GM21515 (cell line): ENCODE data around the gene RETREG2.

Source experiments
- ATAC-seq: cut with Tn5 transposase; IDR thresholded peaks from one replicate; pipeline ENCODE4 v1.9.1; 2021; ENCODE audit not compliant: unreplicated experiment

RETREG2 gene

DNA sequence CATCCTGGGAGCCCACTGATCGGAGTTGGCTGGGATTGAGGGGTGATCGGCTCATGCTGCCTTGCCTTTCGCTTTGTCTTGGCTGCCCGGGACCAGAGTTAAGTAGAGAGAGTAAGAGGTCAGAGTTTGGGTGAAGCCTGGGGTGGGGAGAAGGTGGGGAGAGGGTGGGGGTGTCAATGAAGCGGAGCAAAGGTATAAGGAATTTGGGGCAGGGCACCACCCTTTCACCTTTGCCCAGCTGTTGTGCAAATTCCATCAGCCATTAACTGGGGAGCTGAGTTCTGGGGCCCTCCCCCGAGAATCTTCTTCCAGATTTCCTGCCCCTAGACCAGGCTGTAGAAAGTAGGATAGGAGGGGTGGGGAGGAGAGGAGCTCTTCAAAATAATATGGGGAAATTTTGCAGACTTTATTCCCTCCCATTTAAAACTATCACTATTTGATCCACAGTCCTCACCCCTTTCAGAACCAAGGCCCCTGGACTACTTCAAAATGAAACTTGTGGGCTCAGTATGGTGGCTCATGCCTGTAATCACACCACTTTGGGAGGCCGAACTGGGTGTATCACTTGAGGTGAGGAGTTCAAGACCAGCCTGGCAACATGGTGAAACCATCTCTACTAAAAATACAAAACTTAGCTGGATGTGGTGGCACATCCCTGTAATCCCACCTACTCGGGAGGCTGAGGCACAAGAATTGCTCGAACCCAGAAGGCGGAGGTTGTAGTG, 8.0 kb upstream of the RETREG2 start, which contains the start of gene SLC23A3:
Gene SLC23A3, minus strand, starts transcription at position 100 of the 725 bp plus-strand sequence. Its CDS starts 45 bp downstream, at position 55.
- no peak for ATAC-seq

DNA sequence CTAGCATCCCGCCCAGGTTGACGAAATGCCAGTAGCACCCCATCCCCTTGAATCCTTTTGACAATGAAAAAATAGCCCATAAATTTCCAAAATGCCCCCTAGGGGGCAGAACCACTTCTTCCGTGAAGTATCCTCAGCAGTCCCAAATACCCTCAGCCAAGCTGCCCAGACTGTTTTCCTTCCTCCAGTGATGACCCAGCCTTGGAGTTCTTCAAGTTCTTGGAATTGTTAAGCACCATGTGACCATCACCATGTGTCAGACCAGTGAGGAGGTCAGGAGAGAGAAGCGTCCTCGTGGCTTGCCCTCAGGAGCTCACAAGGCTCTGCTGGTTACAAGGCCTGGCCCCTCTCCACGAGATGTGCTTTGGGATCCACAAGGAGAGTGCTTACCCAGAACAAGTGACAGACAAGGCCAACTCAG, 6.8 kb upstream of the RETREG2 start:
- ATAC-seq = no peak

DNA sequence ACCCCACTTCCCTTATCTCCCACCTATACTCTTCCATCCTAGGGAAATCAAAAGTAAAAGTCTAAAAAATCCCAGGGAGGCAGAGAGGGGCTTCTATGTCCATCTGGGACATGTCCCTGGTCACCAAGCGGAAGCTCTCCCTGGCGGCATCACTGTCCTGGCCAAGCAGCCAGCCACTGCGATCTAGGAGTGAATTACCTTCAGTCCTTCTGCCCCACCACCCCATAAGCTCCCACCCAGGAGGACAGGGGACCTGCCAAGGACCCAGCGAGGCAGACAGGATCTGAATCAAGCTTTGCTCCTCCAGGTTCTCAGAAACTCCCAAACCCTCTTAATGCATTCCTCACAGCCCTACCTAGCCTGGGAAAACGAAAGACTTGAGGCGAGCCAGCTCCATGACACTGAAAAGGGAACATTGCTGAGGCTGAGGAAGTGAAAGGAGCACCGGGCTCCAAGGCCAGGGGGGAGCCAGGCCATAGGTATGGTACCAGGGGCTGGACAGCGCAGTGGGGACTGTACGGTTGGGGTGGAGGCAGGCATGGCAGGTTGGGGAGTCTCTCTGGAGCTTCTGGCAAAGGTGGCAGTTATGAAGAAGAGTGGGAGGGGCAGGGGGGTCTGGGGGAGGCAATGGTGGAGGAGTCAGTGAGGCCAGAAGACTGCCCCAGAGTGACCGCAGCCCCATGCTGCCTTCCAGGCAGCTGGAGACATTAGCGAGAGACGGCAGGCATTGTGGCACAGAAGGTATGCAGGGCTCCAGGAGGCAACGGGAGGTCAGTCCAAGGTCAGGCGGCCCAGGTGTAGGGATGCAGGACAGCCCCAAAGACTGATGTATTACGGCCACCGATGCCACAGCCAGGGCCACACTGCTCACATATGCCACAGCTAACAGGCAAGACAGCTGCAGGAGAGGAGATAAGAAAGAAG, 5.6 kb upstream of the RETREG2 start:
- ATAC-seq = no peak

DNA sequence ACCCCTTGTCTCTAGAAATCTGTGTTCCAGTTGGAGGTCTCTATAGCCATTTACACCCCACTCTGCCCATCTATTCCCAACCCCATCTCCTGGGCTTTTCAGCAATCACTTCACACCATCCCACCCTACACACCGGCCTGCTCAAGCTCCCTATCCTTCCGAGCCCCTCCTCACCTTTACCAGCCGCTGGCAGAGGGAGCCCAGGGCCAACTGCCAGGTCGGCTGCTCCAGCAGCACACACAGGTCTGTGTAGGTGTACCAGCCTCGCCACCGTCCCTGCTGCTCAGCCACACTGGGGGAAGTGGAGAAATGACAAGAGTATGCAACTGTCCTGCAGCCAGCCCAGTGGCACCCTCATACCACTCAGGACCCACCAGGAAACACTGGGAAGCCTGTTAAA, 4.9 kb upstream of the RETREG2 start:
- ATAC-seq = no peak

DNA sequence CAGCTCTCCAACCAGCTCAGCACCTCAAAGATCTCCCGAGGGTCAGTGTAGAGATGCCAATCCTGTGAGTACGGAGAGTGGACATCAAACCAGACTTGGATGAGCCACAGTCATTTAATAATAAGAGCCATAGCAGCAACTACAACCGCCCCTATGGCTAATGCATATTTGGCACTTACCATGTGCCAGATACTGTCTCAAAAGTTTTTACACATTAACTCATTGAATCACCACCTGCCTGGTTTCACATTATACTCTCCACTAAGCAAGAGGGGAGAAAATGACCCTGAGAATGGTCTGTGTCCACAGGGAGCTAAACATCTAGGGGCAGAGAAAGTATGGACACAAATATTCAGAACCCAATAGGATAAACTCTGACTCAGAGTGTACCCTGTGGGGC, 3.9 kb upstream of the RETREG2 start:
- no peak for ATAC-seq

DNA sequence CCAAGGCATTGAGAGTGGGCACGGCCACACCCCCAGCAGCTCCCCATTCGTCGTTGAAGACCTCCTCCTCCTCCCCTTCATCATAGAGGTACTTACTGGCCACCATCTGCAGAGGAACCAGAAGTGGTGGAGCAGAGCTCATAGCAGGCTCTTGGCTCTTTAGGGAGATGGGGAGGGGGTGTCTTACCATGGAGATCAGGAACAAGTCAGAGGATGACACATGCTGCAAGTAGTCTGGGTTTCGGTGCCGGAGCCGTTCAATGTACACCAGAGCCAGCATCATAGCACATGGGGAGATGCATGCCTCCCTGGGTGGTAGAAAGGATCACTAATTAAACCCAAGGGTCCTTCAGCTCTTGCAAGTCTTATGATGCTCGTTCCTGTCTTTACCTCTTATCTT, 3.3 kb upstream of the RETREG2 start:
- ATAC-seq = no peak

DNA sequence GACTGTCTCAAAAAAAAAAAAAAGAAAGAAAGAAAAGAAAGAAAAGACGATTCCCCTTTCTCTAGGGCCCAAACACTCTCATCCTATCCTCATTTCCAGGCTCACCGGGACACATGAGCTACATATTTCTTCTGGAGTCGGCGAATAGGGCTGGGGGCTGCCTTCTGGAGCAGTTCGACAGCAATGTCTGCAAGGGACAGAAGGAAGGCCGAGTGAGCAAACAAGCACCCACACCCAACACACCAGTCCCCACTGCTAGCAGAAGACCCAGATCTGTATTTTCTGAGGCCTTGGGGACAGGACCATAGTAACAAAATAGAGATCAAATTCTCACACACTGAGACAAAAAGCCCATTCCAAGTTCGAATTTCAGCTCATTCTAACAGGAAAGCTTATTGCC, 2.6 kb upstream of the RETREG2 start:
- no peak for ATAC-seq

DNA sequence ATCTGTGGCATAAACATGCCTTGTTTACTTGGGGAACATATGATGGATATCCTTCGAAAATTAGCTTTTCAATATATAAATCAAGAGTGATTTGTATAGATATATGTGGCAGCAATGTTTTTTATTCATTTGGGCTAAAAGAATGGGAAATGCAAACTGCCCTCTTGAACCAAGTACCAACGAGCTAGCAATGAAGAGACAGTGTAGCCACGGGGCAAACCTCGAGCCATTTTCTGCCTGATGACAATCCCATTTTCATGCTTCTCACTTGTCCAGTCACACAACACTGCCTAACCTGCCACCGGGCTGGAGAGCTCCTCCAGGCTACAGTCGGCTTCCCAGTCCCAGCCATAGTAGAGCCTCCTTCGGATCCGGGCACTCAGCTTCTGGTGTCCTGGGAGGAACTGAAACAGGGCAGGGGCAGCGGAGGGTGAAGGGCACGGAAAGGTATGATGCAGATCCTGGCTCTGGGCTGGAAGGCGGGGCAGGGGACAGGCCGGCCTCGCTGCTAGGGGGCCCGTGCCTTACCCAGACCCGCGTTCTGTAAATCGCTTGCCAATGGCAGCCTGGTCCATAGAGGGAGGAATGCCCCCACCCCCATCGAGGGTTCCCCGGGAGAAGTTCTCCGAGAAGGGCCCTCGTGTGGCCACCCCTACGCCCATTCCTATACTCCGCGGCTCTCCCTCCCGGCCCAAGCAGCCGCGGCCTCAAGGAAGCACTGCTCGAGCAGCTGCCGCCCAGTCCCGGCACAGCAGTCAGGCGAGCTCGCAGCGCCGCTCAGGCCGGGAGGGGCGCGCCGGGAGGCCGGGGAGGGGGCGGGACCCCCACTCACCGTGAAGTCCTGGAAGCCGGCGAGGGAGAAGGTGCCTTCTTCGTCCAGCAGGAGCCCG, 1.9 kb upstream of the RETREG2 start:
- peak; percentile 18 for ATAC-seq

DNA sequence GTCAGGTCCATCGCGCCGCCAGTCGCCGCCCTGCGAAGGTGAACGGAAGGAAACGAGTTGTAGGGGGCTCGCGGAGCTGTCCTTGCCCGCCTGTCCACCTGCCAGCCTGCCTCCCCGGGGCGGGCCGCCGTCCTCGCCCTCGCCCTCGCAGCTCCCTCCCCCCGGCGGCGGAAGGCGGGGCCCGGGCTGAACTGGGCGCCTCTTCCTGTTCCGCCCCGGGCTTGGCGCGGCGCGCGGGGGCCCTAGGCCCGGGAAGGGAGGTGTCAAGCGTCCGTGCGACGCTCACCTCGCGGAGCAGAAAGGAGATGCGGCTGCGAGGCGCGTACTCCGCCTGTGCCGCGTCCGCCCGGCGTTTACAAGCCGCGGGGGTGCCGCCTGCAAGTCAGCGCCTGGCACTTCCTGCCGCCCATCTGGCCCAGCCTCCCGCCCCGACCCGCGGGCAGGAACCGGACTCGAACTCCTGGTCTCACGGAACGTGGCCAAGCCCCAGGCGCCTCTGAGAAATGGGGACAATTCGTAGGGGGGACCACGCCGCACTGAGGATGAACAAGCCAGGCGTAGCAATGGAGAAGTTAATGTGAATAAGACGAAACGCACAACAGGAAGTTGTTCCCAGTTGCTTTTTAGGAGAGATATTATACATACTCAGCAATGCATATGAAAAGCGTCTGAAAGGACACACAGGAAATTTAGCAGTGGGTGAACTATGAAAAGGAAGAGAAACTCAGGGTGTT, 1.1 kb upstream of the RETREG2 start, which contains the start of gene CNPPD1:
Gene CNPPD1, minus strand, starts transcription at position 108 of the 734 bp plus-strand sequence. Its CDS starts 97 bp downstream, at position 11.
- ATAC-seq = peak; percentile 57

DNA sequence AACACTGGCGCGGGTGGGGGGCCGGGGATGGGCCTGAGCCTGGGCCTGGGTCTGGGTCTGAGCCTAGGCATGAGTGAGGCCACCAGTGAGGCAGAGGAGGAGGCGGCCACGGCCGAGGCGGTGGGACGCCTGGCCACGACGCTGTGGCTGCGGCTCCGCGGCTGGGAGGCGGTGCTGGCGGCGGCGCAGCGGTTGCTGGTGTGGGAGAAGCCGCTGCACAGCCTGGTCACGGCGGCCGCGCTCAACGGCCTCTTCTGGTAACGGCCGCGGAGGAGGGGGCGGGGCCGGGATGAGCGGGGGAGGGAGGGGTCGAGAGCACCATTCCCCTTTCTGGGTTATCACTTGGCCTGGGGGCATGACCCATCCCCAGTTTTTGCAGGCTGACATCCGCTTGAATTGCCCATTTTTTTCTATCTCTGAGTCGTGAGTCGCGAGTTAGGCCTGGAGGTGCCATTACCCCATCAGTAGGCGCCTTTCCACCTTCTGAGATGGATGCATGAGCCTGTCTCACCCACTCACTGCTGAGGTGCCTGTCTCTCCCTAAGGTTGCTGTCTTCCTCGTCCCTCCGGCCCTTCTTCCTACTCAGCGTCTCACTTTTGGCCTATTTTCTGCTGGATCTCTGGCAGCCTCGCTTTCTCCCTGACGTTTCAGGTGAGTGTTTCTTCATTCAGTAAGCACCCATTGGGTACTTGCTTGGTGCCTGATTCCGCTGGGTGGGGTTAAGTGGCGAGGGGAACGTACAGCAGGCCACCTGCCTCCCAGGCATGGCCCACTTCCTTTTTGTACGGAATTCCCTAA, 501 bp downstream of the RETREG2 start:
- peak; percentile 15 for ATAC-seq

DNA sequence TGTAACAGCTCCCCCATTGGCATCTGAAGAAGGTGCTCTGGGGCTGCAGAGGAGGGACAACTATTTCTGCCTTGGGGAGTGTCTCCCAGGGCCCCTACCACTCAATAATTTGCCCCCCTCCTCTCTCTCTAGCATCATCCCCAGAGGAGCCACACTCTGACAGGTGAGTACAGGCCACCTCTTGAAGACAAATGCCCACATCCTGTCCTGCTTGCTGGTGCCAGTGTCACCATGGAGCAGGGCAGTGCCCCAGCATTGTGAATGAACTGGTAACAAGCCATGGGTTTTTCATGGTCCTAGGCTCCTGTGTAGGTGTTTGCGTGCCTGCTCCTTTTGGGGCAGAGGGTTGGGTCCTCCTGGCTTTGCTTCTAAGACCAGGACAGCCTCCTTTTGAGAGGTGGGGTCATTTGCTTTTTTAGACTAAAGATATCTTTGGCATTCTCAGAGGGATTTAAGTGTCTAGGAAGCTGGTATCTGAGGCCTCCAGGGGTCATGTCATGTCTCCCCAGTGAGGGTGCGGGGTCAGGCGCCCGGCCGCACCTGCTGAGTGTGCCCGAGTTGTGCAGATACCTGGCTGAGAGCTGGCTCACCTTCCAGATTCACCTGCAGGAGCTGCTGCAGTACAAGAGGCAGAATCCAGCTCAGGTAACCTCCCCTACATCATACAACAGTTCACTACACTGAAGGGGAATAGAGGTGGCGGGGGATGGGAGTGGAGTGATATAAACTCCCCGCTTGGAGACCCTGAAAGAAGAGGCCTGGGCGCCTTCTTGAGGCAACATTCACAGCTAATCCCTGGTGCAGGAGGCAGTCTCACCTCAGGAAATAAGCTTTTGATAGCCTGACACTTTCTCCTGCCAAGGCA, 1.8 kb downstream of the RETREG2 start:
- no peak for ATAC-seq

DNA sequence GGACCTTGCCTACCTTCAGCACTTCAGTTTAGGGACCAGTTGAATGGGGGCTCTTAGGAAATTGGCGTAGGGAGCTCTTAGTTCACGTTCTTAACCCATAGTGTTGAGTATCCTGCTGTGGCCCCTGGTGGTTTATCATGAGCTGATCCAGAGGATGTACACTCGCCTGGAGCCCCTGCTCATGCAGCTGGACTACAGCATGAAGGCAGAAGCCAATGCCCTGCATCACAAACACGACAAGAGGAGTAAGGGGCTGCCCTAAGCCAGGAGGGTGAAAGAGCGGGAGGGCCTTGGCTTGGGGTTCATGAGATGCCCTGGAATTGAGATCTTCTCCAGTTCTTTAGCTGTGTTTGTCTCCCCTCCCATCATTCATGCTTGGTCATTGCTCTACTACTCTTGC, 2.9 kb downstream of the RETREG2 start:
- ATAC-seq = no peak

DNA sequence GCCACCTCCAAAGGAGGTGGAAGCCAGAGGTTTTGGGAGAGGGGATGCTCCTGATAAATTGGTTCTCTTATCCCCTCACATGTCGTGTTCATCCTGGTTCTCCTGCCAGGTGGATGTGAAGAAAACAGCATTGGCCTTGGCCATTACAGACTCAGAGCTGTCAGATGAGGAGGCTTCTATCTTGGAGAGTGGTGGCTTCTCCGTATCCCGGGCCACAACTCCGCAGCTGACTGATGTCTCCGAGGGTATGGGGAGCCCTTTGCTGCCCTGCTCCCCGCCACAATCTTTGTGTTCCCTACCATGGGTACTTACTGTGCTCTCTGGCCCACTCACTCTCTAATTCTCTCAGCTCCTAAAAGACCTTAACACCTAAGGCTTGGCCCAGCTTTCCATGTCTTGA, 3.5 kb downstream of the RETREG2 start:
- ATAC-seq = no peak

DNA sequence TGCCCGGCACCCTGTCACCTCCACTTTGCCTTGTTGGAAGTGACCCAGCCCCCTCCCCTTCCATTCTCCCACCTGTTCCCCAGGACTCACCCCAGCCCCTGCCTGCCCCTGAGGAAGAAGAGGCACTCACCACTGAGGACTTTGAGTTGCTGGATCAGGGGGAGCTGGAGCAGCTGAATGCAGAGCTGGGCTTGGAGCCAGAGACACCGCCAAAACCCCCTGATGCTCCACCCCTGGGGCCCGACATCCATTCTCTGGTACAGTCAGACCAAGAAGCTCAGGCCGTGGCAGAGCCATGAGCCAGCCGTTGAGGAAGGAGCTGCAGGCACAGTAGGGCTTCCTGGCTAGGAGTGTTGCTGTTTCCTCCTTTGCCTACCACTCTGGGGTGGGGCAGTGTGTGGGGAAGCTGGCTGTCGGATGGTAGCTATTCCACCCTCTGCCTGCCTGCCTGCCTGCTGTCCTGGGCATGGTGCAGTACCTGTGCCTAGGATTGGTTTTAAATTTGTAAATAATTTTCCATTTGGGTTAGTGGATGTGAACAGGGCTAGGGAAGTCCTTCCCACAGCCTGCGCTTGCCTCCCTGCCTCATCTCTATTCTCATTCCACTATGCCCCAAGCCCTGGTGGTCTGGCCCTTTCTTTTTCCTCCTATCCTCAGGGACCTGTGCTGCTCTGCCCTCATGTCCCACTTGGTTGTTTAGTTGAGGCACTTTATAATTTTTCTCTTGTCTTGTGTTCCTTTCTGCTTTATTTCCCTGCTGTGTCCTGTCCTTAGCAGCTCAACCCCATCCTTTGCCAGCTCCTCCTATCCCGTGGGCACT, 4.5 kb downstream of the RETREG2 start:
- ATAC-seq = no peak

DNA sequence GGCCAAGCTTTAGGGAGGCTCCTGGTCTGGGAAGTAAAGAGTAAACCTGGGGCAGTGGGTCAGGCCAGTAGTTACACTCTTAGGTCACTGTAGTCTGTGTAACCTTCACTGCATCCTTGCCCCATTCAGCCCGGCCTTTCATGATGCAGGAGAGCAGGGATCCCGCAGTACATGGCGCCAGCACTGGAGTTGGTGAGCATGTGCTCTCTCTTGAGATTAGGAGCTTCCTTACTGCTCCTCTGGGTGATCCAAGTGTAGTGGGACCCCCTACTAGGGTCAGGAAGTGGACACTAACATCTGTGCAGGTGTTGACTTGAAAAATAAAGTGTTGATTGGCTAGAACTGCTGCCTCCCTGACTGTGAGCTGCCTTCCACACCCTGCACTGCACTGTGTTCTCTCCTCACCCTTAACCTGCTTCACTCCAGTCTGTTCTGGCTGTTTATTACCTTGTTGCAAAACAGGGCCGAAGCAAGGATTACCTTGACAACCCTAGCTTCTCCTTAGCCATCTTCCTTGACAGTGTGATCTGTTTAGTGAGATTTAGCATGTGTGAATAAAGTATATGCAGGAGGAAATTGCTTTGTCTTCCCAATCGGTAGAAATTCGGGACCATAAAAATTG, 5.2 kb downstream of the RETREG2 start:
- no peak for ATAC-seq

DNA sequence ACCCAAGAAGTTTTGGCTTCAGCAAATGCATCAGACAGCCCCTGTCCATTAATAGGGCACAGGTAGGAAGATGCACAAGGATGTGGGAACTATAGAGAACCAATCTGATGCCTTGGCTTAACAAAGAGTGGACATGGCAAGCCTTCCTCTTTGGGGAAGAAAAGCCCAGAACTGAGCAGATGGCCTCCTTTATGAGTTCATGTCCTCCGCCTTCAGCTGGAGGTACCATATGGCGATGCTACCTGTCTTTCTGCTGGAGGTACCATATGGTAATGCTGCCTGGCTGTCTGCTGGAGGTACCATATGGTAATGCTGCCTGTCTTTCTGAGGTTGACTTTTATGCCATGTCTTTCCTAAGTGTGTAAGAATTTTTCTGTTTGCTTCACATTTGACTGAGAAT, 6.0 kb downstream of the RETREG2 start:
- no peak for ATAC-seq

DNA sequence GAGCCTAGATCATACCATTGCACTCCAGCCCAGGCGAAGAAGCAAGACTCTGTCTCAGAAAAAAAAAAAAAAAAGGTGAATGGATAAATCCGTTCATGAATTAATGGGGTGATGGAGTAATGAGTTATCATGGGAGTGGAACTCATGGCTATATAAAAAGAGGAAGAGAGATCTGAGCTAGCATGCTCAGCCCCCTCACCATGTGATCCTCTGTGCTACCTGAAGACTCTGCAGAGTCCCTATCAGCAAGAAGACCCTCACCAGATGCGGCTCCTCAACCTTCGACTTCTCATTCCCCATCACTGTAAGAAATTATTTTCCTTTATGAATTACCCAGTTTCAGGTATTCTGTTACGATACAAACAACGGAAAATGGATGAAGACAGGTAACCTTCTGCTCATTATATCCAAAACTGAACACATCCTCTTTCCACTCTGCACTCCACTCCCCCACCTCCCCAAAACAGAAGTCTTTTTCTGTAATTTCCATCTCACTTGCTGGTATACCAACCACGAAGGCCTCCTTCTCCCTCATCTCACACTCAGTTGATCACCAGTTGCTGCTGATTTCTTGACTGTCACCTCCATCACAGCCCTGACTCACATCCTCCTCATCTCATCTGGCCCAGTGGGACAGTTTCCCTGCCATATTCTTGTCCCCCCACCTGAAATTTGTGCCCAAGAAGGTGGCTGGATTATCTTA, 8.8 kb downstream of the RETREG2 start:
- ATAC-seq = no peak
